Urinary bladder (tissue), 4 donors: ENCODE results near the gene MDN1. TPM values are rescaled to one million over a fixed set of nuclear protein-coding genes. Genes with fewer than 3 reads are reported as not detected.

Experiments used
- DNase-seq: peaks from one replicate; pipeline ENCODE4 v3.0.0-alpha.2; 2015; ENCODE audit errors: extremely low spot score
- H3K27ac ChIP-seq: one replicate; pipeline ENCODE4 v1.5.1; 2013; ENCODE audit warnings: low read depth, mild to moderate bottlenecking, moderate library complexity
- H3K36me3 ChIP-seq: one replicate; pipeline ENCODE4 v1.6.1; 2013; ENCODE audit warnings: mild to moderate bottlenecking, moderate library complexity; ENCODE audit not compliant: insufficient read depth
- H3K4me1 ChIP-seq: one replicate; pipeline ENCODE4 v1.6.1; 2013; ENCODE audit warnings: mild to moderate bottlenecking, moderate library complexity; ENCODE audit not compliant: insufficient read depth
- H3K4me3 ChIP-seq: one replicate; pipeline ENCODE4 v1.5.1; 2013; ENCODE audit warnings: low read depth, low read length
- WGBS: extraction: QIAGEN DNeasy Blood & Tissue Kit; methylation state at CpG from one replicate; pipeline ENCODE4 v1.1.7; 2013; 5-methylcytosine and 5-hydroxymethylcytosine counted together
- polyA plus RNA-seq: library from polyadenylated mRNA; stranded (reverse); fragments of 200-250 nt; gene quantifications from one replicate; pipeline ENCODE4 v1.2.3, GENCODE V29; 2013
- total RNA-seq: library from RNA; depleted of rRNA; stranded (reverse); fragments of >200 nt; gene quantifications from one replicate; pipeline ENCODE4 v1.2.3, GENCODE V29; 2014
- donor health status: healthy with polysubstance abuse.
- donor health status: healthy.

Gene MDN1
- total and polyA plus RNA-seq, 2 donors, result 11.6 to 30.6 TPM

GRCh38 chr6:89723046-89723445, 96.5 kb downstream of the MDN1 start:
- no peak overlapping the region for H3K4me3 ChIP-seq
- WGBS, result over 99% methylated on average over 2 of the region's 2 CpGs
- H3K27ac ChIP-seq, result no peak overlapping the region
- peaks cover 9% of the 10 kb centered on the region for H3K36me3 ChIP-seq
- H3K4me1 ChIP-seq, result no peaks in the 10 kb centered on the region
- no peak for DNase-seq

- Histone ChIP-seq H3K4me1 (no peaks in the 10 kb centered on the region), H3K27ac (no peak overlapping the region), H3K36me3 (peaks cover 14% of the 10 kb centered on the region), H3K4me3 (no peak overlapping the region)
- WGBS, result 89% methylated on average over 3 of the region's 3 CpGs
- no peak for DNase-seq
Observed at GRCh38 chr6:89716532-89716931, 103.1 kb downstream of the MDN1 start.

GRCh38 chr6:89711801-89712200, 107.8 kb downstream of the MDN1 start:
- no peak for DNase-seq
- 93% methylated on average over 3 of the region's 3 CpGs for WGBS
- Histone ChIP-seq H3K27ac (no peak overlapping the region), H3K4me1 (no peaks in the 10 kb centered on the region), H3K36me3 (peaks cover 12% of the 10 kb centered on the region), H3K4me3 (no peak overlapping the region)

- H3K27ac ChIP-seq, result no peak overlapping the region
- 75% methylated on average over 4 of the region's 4 CpGs for WGBS
- peaks cover 5% of the 10 kb centered on the region for H3K36me3 ChIP-seq
- H3K4me1 ChIP-seq, result no peaks in the 10 kb centered on the region
- no peak for DNase-seq
- no peak overlapping the region for H3K4me3 ChIP-seq
Observed at GRCh38 chr6:89708316-89708715, 111.3 kb downstream of the MDN1 start.

GRCh38 chr6:89707766-89708165, 111.8 kb downstream of the MDN1 start:
- H3K4me1 ChIP-seq, result no peaks in the 10 kb centered on the region
- WGBS, result 87% methylated on average over 1 of the region's 1 CpG
- H3K36me3 ChIP-seq, result peaks cover 3% of the 10 kb centered on the region

GRCh38 chr6:89706121-89706520, 113.5 kb downstream of the MDN1 start:
- DNase-seq, result no peak
- Histone ChIP-seq H3K27ac (no peak overlapping the region), H3K4me3 (no peak overlapping the region), H3K4me1 (no peaks in the 10 kb centered on the region), H3K36me3 (no peaks in the 10 kb centered on the region)

More at GRCh38 chr6:89707766-89708165, 111.8 kb downstream of the MDN1 start:
- H3K27ac ChIP-seq, result no peak overlapping the region
- DNase-seq, result no peak
- no peak overlapping the region for H3K4me3 ChIP-seq

GRCh38 chr6:89703292-89703691, 116.3 kb downstream of the MDN1 start:
- Histone ChIP-seq H3K27ac (no peak overlapping the region), H3K36me3 (peaks cover 3% of the 10 kb centered on the region), H3K4me3 (no peak overlapping the region), H3K4me1 (no peaks in the 10 kb centered on the region)
- WGBS, result 93% methylated on average over 1 of the region's 1 CpG
- DNase-seq, result no peak

- no peak for DNase-seq
- H3K36me3 ChIP-seq, result peaks cover 5% of the 10 kb centered on the region
- WGBS, result 96% methylated on average over 3 of the region's 3 CpGs
- no peak overlapping the region for H3K27ac ChIP-seq
- no peaks in the 10 kb centered on the region for H3K4me1 ChIP-seq
- H3K4me3 ChIP-seq, result no peak overlapping the region
Observed at GRCh38 chr6:89702349-89702748, 117.2 kb downstream of the MDN1 start.

- WGBS, result 96% methylated on average over 7 of the region's 7 CpGs
- H3K4me3 ChIP-seq, result no peak overlapping the region
- no peak overlapping the region for H3K27ac ChIP-seq
- no peaks in the 10 kb centered on the region for H3K4me1 ChIP-seq
- DNase-seq, result no peak
- H3K36me3 ChIP-seq, result peaks cover 3% of the 10 kb centered on the region
Observed at GRCh38 chr6:89695667-89696066, 123.9 kb downstream of the MDN1 start.

- no peaks in the 10 kb centered on the region for H3K4me1 ChIP-seq
- WGBS, result 95% methylated on average over 4 of the region's 4 CpGs
- H3K4me3 ChIP-seq, result no peak overlapping the region
- H3K27ac ChIP-seq, result no peak overlapping the region
- no peak for DNase-seq
- peaks cover 3% of the 10 kb centered on the region for H3K36me3 ChIP-seq
Observed at GRCh38 chr6:89694428-89694827, 125.2 kb downstream of the MDN1 start.

- no peak for DNase-seq
- 93% methylated on average over 2 of the region's 2 CpGs for WGBS
- H3K36me3 ChIP-seq, result peaks cover 4% of the 10 kb centered on the region
Observed at GRCh38 chr6:89693207-89693606, 126.4 kb downstream of the MDN1 start.

GRCh38 chr6:89692256-89692655, 127.3 kb downstream of the MDN1 start:
- no peak for DNase-seq
- 85% methylated on average over 9 of the region's 9 CpGs for WGBS
- Histone ChIP-seq H3K27ac (no peak overlapping the region), H3K36me3 (peaks cover 2% of the 10 kb centered on the region), H3K4me3 (no peak overlapping the region), H3K4me1 (no peaks in the 10 kb centered on the region)

More at GRCh38 chr6:89693207-89693606, 126.4 kb downstream of the MDN1 start:
- Histone ChIP-seq H3K4me1 (no peaks in the 10 kb centered on the region), H3K4me3 (no peak overlapping the region), H3K27ac (no peak overlapping the region)

GRCh38 chr6:89690944-89691324, 128.7 kb downstream of the MDN1 start:
- Histone ChIP-seq H3K4me3 (no peak overlapping the region), H3K4me1 (no peaks in the 10 kb centered on the region), H3K27ac (no peak overlapping the region), H3K36me3 (peaks cover 2% of the 10 kb centered on the region)
- DNase-seq, result no peak

GRCh38 chr6:89689732-89690131, 129.9 kb downstream of the MDN1 start:
- 67% methylated on average over 5 of the region's 5 CpGs for WGBS
- Histone ChIP-seq H3K36me3 (peaks cover 4% of the 10 kb centered on the region), H3K4me1 (no peaks in the 10 kb centered on the region), H3K4me3 (no peak overlapping the region), H3K27ac (no peak overlapping the region)
- DNase-seq, result no peak

- 93% methylated on average over 2 of the region's 2 CpGs for WGBS
- Histone ChIP-seq H3K4me1 (no peaks in the 10 kb centered on the region), H3K4me3 (no peak overlapping the region), H3K36me3 (peaks cover 4% of the 10 kb centered on the region), H3K27ac (no peak overlapping the region)
- no peak for DNase-seq
Observed at GRCh38 chr6:89688328-89688727, 131.3 kb downstream of the MDN1 start.
